Ovary (tissue), 9 donors: Measurements from ENCODE around the gene NME1. TPM values are rescaled to one million over a fixed set of nuclear protein-coding genes. Genes with fewer than 3 reads are reported as not detected.

Experiments
- DNase-seq, 5 donors: peaks; one replicate each; pipeline ENCODE4 v3.0.0-alpha.2; 2019 to 2020
- H3K27ac ChIP-seq, 2 donors: fragments of 200-600 bp; one replicate each; pipeline versions ENCODE4 v1.5.1 to v1.8.0; 2019 to 2022
- H3K27me3 ChIP-seq: fragments of 200-600 bp; one replicate; pipeline ENCODE4 v1.8.0; 2022
- H3K36me3 ChIP-seq: fragments of 200-600 bp; sonication (generic); one replicate; pipeline ENCODE4 v1.5.1; 2019
- H3K4me1 ChIP-seq: one replicate; pipeline ENCODE4 v1.8.1; 2013; ENCODE audit warnings: mild to moderate bottlenecking, moderate library complexity; ENCODE audit not compliant: insufficient read depth
- H3K4me3 ChIP-seq: fragments of 200-600 bp; sonication (generic); one replicate; pipeline ENCODE4 v1.5.1; 2017
- H3K9me3 ChIP-seq, 2 donors: fragments of 200-600 bp in 1 of 2; sonication (generic) in 1 of 2; one replicate each; pipeline versions ENCODE4 v1.5.1 to v1.8.1; 2013 to 2019; ENCODE audit warnings: mild to moderate bottlenecking in 1 of 2, moderate library complexity in 1 of 2
- EP300 ChIP-seq: sonication (generic); formaldehyde crosslinking; IDR thresholded peaks from one replicate; pipeline ENCODE4 v1.6.1; 2017; ENCODE audit warnings: antibody characterized with exemption
- POLR2A ChIP-seq: fragments of 450-650 bp; IDR thresholded peaks from one replicate; pipeline ENCODE4 v1.6.1; 2017; ENCODE audit warnings: antibody characterized with exemption, mild to moderate bottlenecking, moderate library complexity
- WGBS, 3 donors: extraction: QIAGEN DNeasy Blood & Tissue Kit in 1 of 3; methylation state at CpG; one replicate each; pipeline versions ENCODE4 v1.1.5 to v1.1.7; 2013 to 2017; 5-methylcytosine and 5-hydroxymethylcytosine counted together
- intact Hi-C, 4 donors: fragments of 100-400 bp; cut with DNase I; formaldehyde crosslinking; loops; one replicate each; pipeline versions ENCODE4 v1.11.0 to v1.15.1; 2022 to 2023
- polyA plus RNA-seq, 2 donors: library from polyadenylated mRNA; stranded (reverse); fragments of 200-250 nt in 1 of 2; fragments of 350-450 nt in 1 of 2; fragmentation: Illumina TruSeq in 1 of 2; extraction: RNeasy Lipid Tissue Mini Kit (QIAGEN cat#74804) in 1 of 2; gene quantifications; one replicate each; pipeline ENCODE4 v1.2.3, GENCODE V29; 2013 to 2014
- total RNA-seq, 7 donors: library from RNA; depleted of rRNA in 2 of 7; stranded (reverse); fragments of >200 nt in 2 of 7; fragmentation: NEBNext Ultra II Directional in 3 of 7; extraction: Animal tissue kit (Norgen Biotek cat#: 25700) in 3 of 7; gene quantifications; one replicate each; pipeline versions ENCODE4 v1.1.0 to v1.2.4, GENCODE V29; 2016 to 2023
- TF ChIP-seq, protein P1 (sequence below), 3 donors: fragments of 450-650 bp in 2 of 3; fragments of 200-600 bp in 1 of 3; IDR thresholded peaks; one replicate each; pipeline versions ENCODE4 v1.5.1 to v1.8.0; 2016 to 2022; ENCODE audit warnings: antibody characterized with exemption in 3 of 3, mild to moderate bottlenecking in 1 of 3
- donor health status: DM: no; HTN: no; CAD: no; lungs with moderate emphysema.
- donor health status: DM: no; HTN: no; CAD: no.
- donor health status: Bipolar disorder and iron deficiency.
- donor health status: DM: yes; HTN: yes; CAD: no.
- donor health status: DM: no; HTN: no; CAD: no.
- donor health status: DM: yes; HTN: yes; CAD: no.

Gene NME1
- total and polyA plus RNA-seq, 9 donors: 17.0 to 83.8 (median 50.5) TPM

DNA sequence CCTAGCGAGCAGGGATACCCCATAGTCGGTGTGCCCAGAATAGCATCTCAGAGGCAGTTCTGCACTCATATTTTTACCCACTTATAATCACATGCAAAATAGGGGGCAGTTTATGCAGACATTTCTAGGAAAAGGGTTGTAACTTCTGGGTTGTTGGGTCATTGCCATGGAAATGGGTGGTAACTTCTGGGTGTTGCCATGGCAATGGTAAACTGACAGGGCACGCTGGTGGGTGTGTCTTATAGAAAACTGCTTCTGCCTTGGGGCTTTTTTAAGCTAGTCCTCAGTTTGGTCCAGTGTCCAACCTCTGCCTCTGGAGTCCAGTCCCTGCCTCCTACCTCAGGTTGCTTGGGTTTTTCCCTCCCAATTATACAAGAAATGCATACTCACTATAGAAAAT lies 25.3 kb upstream of the NME1 start:
- H3K27ac ChIP-seq: no peak overlapping the region
- intact Hi-C loops: loop anchor here in 1 of 4 donors (10.0 kb wide), 1 partner anchor 283 kb away; no protein-coding TSS in a partner anchor

DNA sequence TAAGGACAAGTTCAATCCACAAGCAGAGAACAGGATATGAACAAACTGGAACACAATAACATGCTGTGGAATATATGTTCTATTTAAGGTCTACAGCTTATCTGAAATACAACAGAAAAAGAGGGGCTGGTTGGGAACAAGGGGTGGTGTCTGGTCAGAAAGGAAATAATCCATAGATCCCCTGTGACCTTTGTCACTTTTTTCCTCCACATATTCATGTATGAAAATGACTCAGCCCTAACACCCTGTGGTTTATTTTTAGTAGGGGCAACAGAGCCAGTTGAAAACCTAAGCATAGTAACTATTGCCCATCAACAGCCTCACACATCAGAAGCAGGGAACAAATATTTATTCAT lies 20.4 kb upstream of the NME1 start:
- DNase-seq: no peak
- intact Hi-C loops: no loop called here
- no peak overlapping the region for H3K27ac ChIP-seq
- H3K4me1 ChIP-seq: no peaks in the 10 kb centered on the region
- no peak for TF ChIP-seq EP300
- TF ChIP-seq, protein P1, sequence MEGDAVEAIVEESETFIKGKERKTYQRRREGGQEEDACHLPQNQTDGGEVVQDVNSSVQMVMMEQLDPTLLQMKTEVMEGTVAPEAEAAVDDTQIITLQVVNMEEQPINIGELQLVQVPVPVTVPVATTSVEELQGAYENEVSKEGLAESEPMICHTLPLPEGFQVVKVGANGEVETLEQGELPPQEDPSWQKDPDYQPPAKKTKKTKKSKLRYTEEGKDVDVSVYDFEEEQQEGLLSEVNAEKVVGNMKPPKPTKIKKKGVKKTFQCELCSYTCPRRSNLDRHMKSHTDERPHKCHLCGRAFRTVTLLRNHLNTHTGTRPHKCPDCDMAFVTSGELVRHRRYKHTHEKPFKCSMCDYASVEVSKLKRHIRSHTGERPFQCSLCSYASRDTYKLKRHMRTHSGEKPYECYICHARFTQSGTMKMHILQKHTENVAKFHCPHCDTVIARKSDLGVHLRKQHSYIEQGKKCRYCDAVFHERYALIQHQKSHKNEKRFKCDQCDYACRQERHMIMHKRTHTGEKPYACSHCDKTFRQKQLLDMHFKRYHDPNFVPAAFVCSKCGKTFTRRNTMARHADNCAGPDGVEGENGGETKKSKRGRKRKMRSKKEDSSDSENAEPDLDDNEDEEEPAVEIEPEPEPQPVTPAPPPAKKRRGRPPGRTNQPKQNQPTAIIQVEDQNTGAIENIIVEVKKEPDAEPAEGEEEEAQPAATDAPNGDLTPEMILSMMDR (IDR thresholded peaks at IDR 0.05): no peak
- no peak for TF ChIP-seq POLR2A
- no peak overlapping the region for H3K4me3 ChIP-seq
- H3K9me3 ChIP-seq: no peaks in the 10 kb centered on the region
- no peaks in the 10 kb centered on the region for H3K27me3 ChIP-seq
- H3K36me3 ChIP-seq: no peaks in the 10 kb centered on the region

More for the DNA sequence above, 25.3 kb upstream of the NME1 start:
- H3K36me3 ChIP-seq: no peaks in the 10 kb centered on the region
- DNase-seq: no peak
- H3K4me3 ChIP-seq: no peak overlapping the region
- no peaks in the 10 kb centered on the region for H3K4me1 ChIP-seq
- no peaks in the 10 kb centered on the region for H3K27me3 ChIP-seq
- no peaks in the 10 kb centered on the region for H3K9me3 ChIP-seq
- WGBS, 3 donors: 65 to 72% (median 70%) methylated on average over 3 of the region's 3 CpGs
- TF ChIP-seq POLR2A (no peak), EP300 (no peak)
- TF ChIP-seq, protein P1 (IDR thresholded peaks at IDR 0.05): no peak

DNA sequence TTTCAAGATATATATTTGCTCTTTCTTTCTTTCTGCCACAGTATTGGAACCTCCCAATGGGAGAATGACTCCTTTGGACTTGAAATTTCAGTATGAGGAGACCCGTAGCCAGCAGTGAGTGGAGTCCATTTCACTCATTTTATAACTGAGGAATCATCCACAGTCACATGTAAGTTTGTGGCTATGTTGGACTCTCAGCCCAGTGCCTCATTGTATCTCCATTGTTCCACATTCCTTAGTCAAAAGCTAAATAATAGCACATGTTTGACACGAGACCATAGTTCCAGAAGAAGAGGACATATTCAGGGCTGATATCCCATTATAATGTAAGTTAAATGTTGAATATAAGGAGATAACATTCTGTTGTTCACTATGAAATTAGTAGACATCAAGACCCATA lies 20.0 kb upstream of the NME1 start:
- Histone ChIP-seq H3K27ac (no peak overlapping the region), H3K36me3 (no peaks in the 10 kb centered on the region), H3K27me3 (no peaks in the 10 kb centered on the region), H3K4me1 (no peaks in the 10 kb centered on the region), H3K4me3 (no peak overlapping the region), H3K9me3 (no peaks in the 10 kb centered on the region)
- TF ChIP-seq, protein P1 (IDR thresholded peaks at IDR 0.05): no peak
- no peak for TF ChIP-seq EP300
- TF ChIP-seq POLR2A: no peak
- 59 to 69% (median 65%) methylated on average over 2 of the region's 2 CpGs for WGBS, 3 donors
- intact Hi-C loops: no loop called here
- no peak for DNase-seq

DNA sequence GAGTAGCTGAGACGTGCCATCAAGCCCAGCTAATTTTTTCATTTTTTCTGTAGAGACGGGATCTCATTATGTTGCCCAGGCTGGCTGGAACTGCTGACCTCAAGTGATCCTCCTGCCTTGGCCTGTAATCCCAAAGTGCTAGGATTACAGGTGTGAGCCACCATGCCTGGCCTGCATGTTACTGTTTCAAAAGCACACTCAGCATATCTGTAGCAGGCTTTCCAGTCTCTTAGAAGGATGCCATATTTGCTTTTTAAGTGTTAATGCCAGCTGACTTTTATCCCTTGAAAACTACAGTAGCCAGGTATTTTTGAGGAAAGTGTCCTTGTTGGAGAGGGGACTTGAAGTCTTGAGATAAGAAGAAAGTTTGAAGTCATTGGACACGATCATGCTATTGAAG lies 17.4 kb upstream of the NME1 start:
- intact Hi-C loops: no loop called here
- Histone ChIP-seq H3K27ac (no peak overlapping the region), H3K36me3 (no peaks in the 10 kb centered on the region), H3K4me1 (no peaks in the 10 kb centered on the region), H3K27me3 (no peaks in the 10 kb centered on the region), H3K9me3 (no peaks in the 10 kb centered on the region), H3K4me3 (no peak overlapping the region)
- TF ChIP-seq POLR2A (no peak), EP300 (no peak)
- TF ChIP-seq, protein P1 (IDR thresholded peaks at IDR 0.05): no peak
- WGBS, 3 donors: 90 to 97% (median 92%) methylated on average over 3 of the region's 3 CpGs
- no peak for DNase-seq
